H54 (cell line): ENCODE data around the gene KLHL25.
A peak's percentile ranks its signal among the peaks of the same experiment; 100 is the strongest.

Experiments used
- DNase-seq: peaks from one replicate; pipeline ENCODE4 v3.0.0; 2011; ENCODE audit warnings: low spot score, mixed read lengths; ENCODE audit not compliant: insufficient read length
- FAIRE-seq: peaks from 3 replicates; lab custom pipeline; 2011; peaks lifted over from hg19 to GRCh38; lab: Jason Lieb, UNC
- POLR2A ChIP-seq: IDR thresholded peaks from 2 replicates; pipeline ENCODE4 v1.6.1; 2011; ENCODE audit warnings: low read depth, mild to moderate bottlenecking, low read length

Gene KLHL25

GRCh38 chr15:85748176-85748575 lies 46.5 kb downstream of the KLHL25 start:
- DNase-seq (no peak), FAIRE-seq (no peak)
- no peak for TF ChIP-seq POLR2A

- DNase-seq (no peak), FAIRE-seq (no peak)
- no peak for TF ChIP-seq POLR2A
These were observed 48.1 kb downstream of the KLHL25 start for GRCh38 chr15:85746641-85747040.

- no peak for DNase-seq
- no peak for FAIRE-seq
- TF ChIP-seq POLR2A = no peak
These were observed 49.1 kb downstream of the KLHL25 start for GRCh38 chr15:85745525-85746150.

GRCh38 chr15:85745023-85745422 lies 49.7 kb downstream of the KLHL25 start:
- TF ChIP-seq POLR2A = no peak
- FAIRE-seq = no peak
- no peak for DNase-seq

- FAIRE-seq (no peak), DNase-seq (no peak)
- no peak for TF ChIP-seq POLR2A
These were observed 50.1 kb downstream of the KLHL25 start for GRCh38 chr15:85744579-85744978.

- FAIRE-seq = no peak
- no peak for DNase-seq
- no peak for TF ChIP-seq POLR2A
These were observed 51.2 kb downstream of the KLHL25 start for GRCh38 chr15:85743392-85744055.

- no peak for TF ChIP-seq POLR2A
- FAIRE-seq = no peak
- no peak for DNase-seq
These were observed 52.4 kb downstream of the KLHL25 start for GRCh38 chr15:85742186-85742821.

GRCh38 chr15:85741662-85742061 lies 53.1 kb downstream of the KLHL25 start:
- FAIRE-seq (no peak), DNase-seq (no peak)
- TF ChIP-seq POLR2A = no peak

- TF ChIP-seq POLR2A = no peak
- DNase-seq = no peak
- FAIRE-seq = no peak
These were observed 53.7 kb downstream of the KLHL25 start for GRCh38 chr15:85741021-85741421.

GRCh38 chr15:85737061-85737460 lies 57.7 kb downstream of the KLHL25 start:
- no peak for TF ChIP-seq POLR2A
- DNase-seq (no peak), FAIRE-seq (no peak)

- no peak for FAIRE-seq
- no peak for TF ChIP-seq POLR2A
- DNase-seq = no peak
These were observed 61.3 kb downstream of the KLHL25 start for GRCh38 chr15:85733416-85733815.

GRCh38 chr15:85730001-85730820 lies 64.5 kb downstream of the KLHL25 start:
- peak; percentile 27 for FAIRE-seq
- no peak for DNase-seq
- TF ChIP-seq POLR2A = no peak

GRCh38 chr15:85727068-85727467 lies 67.7 kb downstream of the KLHL25 start:
- DNase-seq = no peak
- FAIRE-seq = no peak
- no peak for TF ChIP-seq POLR2A

GRCh38 chr15:85726454-85726853 lies 68.3 kb downstream of the KLHL25 start:
- FAIRE-seq = no peak
- no peak for TF ChIP-seq POLR2A
- no peak for DNase-seq

GRCh38 chr15:85725564-85725963 lies 69.2 kb downstream of the KLHL25 start:
- no peak for FAIRE-seq
- DNase-seq = no peak
- no peak for TF ChIP-seq POLR2A
